SK-N-SH (cell line): ENCODE results near the gene PPARD. TPM values are rescaled to one million over a fixed set of nuclear protein-coding genes. Genes with fewer than 3 reads are reported as not detected.
A peak's percentile ranks its signal among the peaks of the same experiment; 100 is the strongest.

ENCODE experiments used
- CTCF ChIA-PET: fragments of 300-600, 350-600 bp; formaldehyde crosslinking; extraction: SDS; loops from one replicate; lab custom pipeline; 2021; lab: Yijun Ruan, JAX
- POLR2A ChIA-PET: fragments of 350-600 bp; sonication (Branson Sonifier 250); formaldehyde crosslinking; extraction: SDS; loops from one replicate; lab custom pipeline; 2020; ENCODE audit warnings: antibody characterized with exemption, inconsistent platforms; lab: Yijun Ruan, JAX
- DNase-seq: peaks from one replicate; pipeline ENCODE4 v3.0.0; 2012
- H2AFZ ChIP-seq: fragments of 200-600 bp; sonication (generic); 2 replicates; pipeline ENCODE4 v1.8.1; 2016; ENCODE audit warnings: antibody characterized with exemption, mild to moderate bottlenecking, low read depth
- H3F3A ChIP-seq: fragments of 200-600 bp; sonication (generic); replicated peaks from 2 replicates; pipeline ENCODE3; 2016; ENCODE audit warnings: antibody characterized with exemption, mild to moderate bottlenecking; ENCODE audit not compliant: insufficient read depth
- H3K27ac ChIP-seq, 2 experiments: fragments of 200-500 bp in 1 of 2; fragments of 200-600 bp in 1 of 2; sonication (Bioruptor generic) in 1 of 2; sonication (generic), shearing (Covaris generic) in 1 of 2; 2 replicates each; pipeline versions ENCODE4 v1.5.1 to v1.6.1; 2014 to 2016; ENCODE audit warnings: low read depth in 2 of 2, inconsistent platforms in 1 of 2, low read length in 1 of 2, mild to moderate bottlenecking in 1 of 2, mixed read lengths in 1 of 2
- H3K27me3 ChIP-seq: fragments of 200-600 bp; sonication (generic), shearing (Covaris generic); 2 replicates; pipeline ENCODE4 v1.6.1; 2016; ENCODE audit warnings: mixed run types; ENCODE audit not compliant: insufficient read depth
- H3K36me3 ChIP-seq, 2 experiments: fragments of 200-500 bp in 1 of 2; fragments of 200-600 bp in 1 of 2; sonication (Bioruptor generic) in 1 of 2; sonication (generic) in 1 of 2; replicated peaks in 1 of 2; 2 replicates each; pipeline versions ENCODE3 to v1.5.1; 2014 to 2016; ENCODE audit warnings: low read length in 1 of 2, mild to moderate bottlenecking in 1 of 2; ENCODE audit not compliant: insufficient read depth in 2 of 2, control insufficient read depth in 1 of 2
- H3K4me1 ChIP-seq, 2 experiments: fragments of 200-500 bp in 1 of 2; fragments of 200-600 bp in 1 of 2; sonication (Bioruptor generic) in 1 of 2; sonication (generic), shearing (Covaris generic) in 1 of 2; 2 replicates each; pipeline versions ENCODE4 v1.5.1 to v1.6.1; 2014 to 2016; ENCODE audit warnings: low read depth in 1 of 2, low read length in 1 of 2, mixed run types in 1 of 2; ENCODE audit not compliant: insufficient read depth in 2 of 2, control insufficient read depth in 1 of 2
- H3K4me2 ChIP-seq: fragments of 200-600 bp; sonication (generic), shearing (Covaris generic); 2 replicates; pipeline ENCODE4 v1.6.1; 2017; ENCODE audit warnings: mixed run types
- H3K4me3 ChIP-seq, 2 experiments: fragments of 200-500 bp in 1 of 2; fragments of 200-600 bp in 1 of 2; sonication (Bioruptor generic) in 1 of 2; sonication (generic), shearing (Covaris generic) in 1 of 2; 2 replicates each; pipeline versions ENCODE4 v1.5.1 to v1.8.1; 2014 to 2016; ENCODE audit warnings: low read depth in 2 of 2, inconsistent platforms in 1 of 2, low read length in 1 of 2, mild to moderate bottlenecking in 1 of 2, mixed read lengths in 1 of 2, moderate library complexity in 1 of 2
- H3K79me2 ChIP-seq: fragments of 200-600 bp; sonication (generic); 2 replicates; pipeline ENCODE4 v1.8.1; 2017; ENCODE audit warnings: mild to moderate bottlenecking; ENCODE audit not compliant: insufficient read depth
- H3K9ac ChIP-seq: fragments of 200-600 bp; sonication (generic); 2 replicates; pipeline ENCODE4 v1.6.1; 2017; ENCODE audit warnings: mixed run types
- H3K9me2 ChIP-seq: fragments of 200-600 bp; sonication (generic); 2 replicates; pipeline ENCODE4 v1.6.1; 2017; ENCODE audit warnings: mixed run types
- H3K9me3 ChIP-seq: fragments of 200-600 bp; sonication (generic); 2 replicates; pipeline ENCODE4 v1.6.1; 2017; ENCODE audit warnings: mixed run types, mild to moderate bottlenecking, moderate library complexity
- H4K20me1 ChIP-seq: fragments of 200-600 bp; sonication (generic); 2 replicates; pipeline ENCODE4 v1.6.1; 2017; ENCODE audit warnings: mild to moderate bottlenecking, mixed run types; ENCODE audit not compliant: insufficient read depth
- ELF1 ChIP-seq: IDR thresholded peaks from 2 replicates; pipeline ENCODE4 v1.4.0; 2012
- EP300 ChIP-seq, 2 experiments: IDR thresholded peaks; 2 replicates each; pipeline versions ENCODE4 v1.4.0 to v1.6.1; 2012; ENCODE audit warnings: borderline replicate concordance in 1 of 2, low read depth in 1 of 2, low read length in 1 of 2
- FOXJ3 ChIP-seq: sonication (generic); formaldehyde crosslinking; IDR thresholded peaks from 2 replicates; pipeline ENCODE4 v1.5.1; 2020; ENCODE audit warnings: mild to moderate bottlenecking, missing genetic modification reagents
- MEF2A ChIP-seq: IDR thresholded peaks from 2 replicates; pipeline ENCODE4 v1.4.0; 2012; ENCODE audit warnings: low read depth, borderline replicate concordance
- MXI1 ChIP-seq: IDR thresholded peaks from 2 replicates; pipeline ENCODE4 v1.6.1; 2012; ENCODE audit warnings: mild to moderate bottlenecking, low read depth, low read length, improper control_type of control experiment
- NFIC ChIP-seq: IDR thresholded peaks from 2 replicates; pipeline ENCODE4 v1.4.0; 2012; ENCODE audit warnings: borderline replicate concordance
- NRF1 ChIP-seq: IDR thresholded peaks from 2 replicates; pipeline ENCODE4 v1.6.1; 2012; ENCODE audit warnings: low read depth, mild to moderate bottlenecking, low read length
- PBX3 ChIP-seq: IDR thresholded peaks from 2 replicates; pipeline ENCODE4; 2012
- POLR2AphosphoS5 ChIP-seq: IDR thresholded peaks from 2 replicates; pipeline ENCODE4 v1.6.1; 2012; ENCODE audit warnings: low read depth, low read length
- RAD21 ChIP-seq: IDR thresholded peaks from 2 replicates; pipeline ENCODE4 v1.6.1; 2012; ENCODE audit warnings: mild to moderate bottlenecking, low read length
- RCOR1 ChIP-seq: fragments of 150-350 bp; IDR thresholded peaks from 2 replicates; pipeline ENCODE4 v1.6.1; 2017; ENCODE audit warnings: antibody characterized with exemption, low read length
- RXRA ChIP-seq: IDR thresholded peaks from 2 replicates; pipeline ENCODE4 v1.4.0; 2012; ENCODE audit warnings: low read depth, mild to moderate bottlenecking, borderline replicate concordance
- SIN3A ChIP-seq: IDR thresholded peaks from 2 replicates; pipeline ENCODE4 v1.6.1; 2012; ENCODE audit warnings: low read depth, mild to moderate bottlenecking, low read length, moderate library complexity, borderline replicate concordance
- TAF1 ChIP-seq: IDR thresholded peaks from 2 replicates; pipeline ENCODE4 v1.6.1; 2012; ENCODE audit warnings: low read depth, mild to moderate bottlenecking, low read length, moderate library complexity, borderline replicate concordance
- TCF12 ChIP-seq: IDR thresholded peaks from 2 replicates; pipeline ENCODE4 v1.4.0; 2012
- YY1 ChIP-seq: IDR thresholded peaks from 2 replicates; pipeline ENCODE4 v1.4.0; 2012; ENCODE audit warnings: low read depth, mild to moderate bottlenecking
- WGBS: methylation state at CpG from one replicate; pipeline ENCODE4 v1.1.6; 2017; ENCODE audit warnings: low lambda C conversion rate; 5-methylcytosine and 5-hydroxymethylcytosine counted together
- polyA plus RNA-seq, 3 experiments: library from polyadenylated mRNA; depleted of rRNA; stranded (reverse); fragments of >200 nt; gene quantifications; 2 replicates each; pipeline ENCODE4 v1.2.3, GENCODE V29; 2012

The PPARD gene
- polyA plus RNA-seq, 1 of the 3 experiments (the other 2 are of a cell fraction), result 13.3 TPM

- no peaks in the 10 kb centered on the region for H3F3A ChIP-seq
- no peaks in the 10 kb centered on the region for H4K20me1 ChIP-seq
- no peaks in the 10 kb centered on the region for H3K79me2 ChIP-seq
- no peak for DNase-seq
- H3K9me2 ChIP-seq, result no peaks in the 10 kb centered on the region
- no peak overlapping the region for H3K4me2 ChIP-seq
- no peak overlapping the region for H3K27ac ChIP-seq
- H3K27me3 ChIP-seq, result no peaks in the 10 kb centered on the region
- TF ChIP-seq EP300 (IDR thresholded peaks at IDR 0.05; ENCODE audit: borderline replicate concordance in 1 of 2, low read depth in 1 of 2, low read length in 1 of 2) (no peak), MEF2A (no peak), TAF1 (no peak), NRF1 (no peak), NFIC (no peak), FOXJ3 (CRISPR knock-in tag) (no peak)
- H3K36me3 ChIP-seq, result peaks cover 13% of the 10 kb centered on the region in 2 experiments
- no peak overlapping the region for H3K9ac ChIP-seq
- H2AFZ ChIP-seq, result no peak overlapping the region
- no peak overlapping the region for H3K4me3 ChIP-seq
- peaks cover 11% of the 10 kb centered on the region; the same call in 1 of the 2 replicates for H3K9me3 ChIP-seq
- POLR2A ChIA-PET, result no interaction called here
- H3K4me1 ChIP-seq, result peaks cover 0 to 21% of the 10 kb centered on the region in 2 experiments; a peak in 1 of 4 replicates
- CTCF ChIA-PET, result interaction anchor here (0.9 to 1.8 kb wide), 3 partner anchors 11 to 84 kb away, joined by 3 read pairs; no protein-coding TSS in a partner anchor
- 96% methylated on average over 7 of the region's 8 CpGs for WGBS
These were observed 83.7 kb downstream of the PPARD start for GRCh38 chr6:35426074-35426473.

- no peak overlapping the region for H3K9ac ChIP-seq
- H2AFZ ChIP-seq, result no peak overlapping the region
- ChIA-PET POLR2A (no interaction called here), CTCF (interaction anchor here (1.1 to 2.0 kb wide), 3 partner anchors 9 to 85 kb away, joined by 5 to 11 read pairs (median 5); partner anchors contain the start of gene PPARD)
- no peaks in the 10 kb centered on the region for H4K20me1 ChIP-seq
- no peaks in the 10 kb centered on the region for H3K79me2 ChIP-seq
- no peak overlapping the region for H3K4me3 ChIP-seq
- 100% methylated on average over 5 of the region's 5 CpGs for WGBS
- no peaks in the 10 kb centered on the region for H3K9me2 ChIP-seq
- H3F3A ChIP-seq, result no peaks in the 10 kb centered on the region
- H3K27ac ChIP-seq, result peak overlapping the region in 1 of 2 experiments; percentile 66; a peak in 2 of 4 replicates
- no peak for TF ChIP-seq TCF12
- TF ChIP-seq SIN3A, result no peak
- TF ChIP-seq RAD21, result no peak
- no peak for TF ChIP-seq EP300 (IDR thresholded peaks at IDR 0.05; ENCODE audit: borderline replicate concordance in 1 of 2, low read depth in 1 of 2, low read length in 1 of 2)
- TF ChIP-seq MXI1, result no peak
- no peak for TF ChIP-seq YY1
- TF ChIP-seq RCOR1, result no peak
- no peak for TF ChIP-seq PBX3
- no peak for TF ChIP-seq RXRA
- no peak for TF ChIP-seq ELF1
- no peak for TF ChIP-seq POLR2AphosphoS5
- no peak for TF ChIP-seq MEF2A
- 0 out of 2 replicates have a peak overlapping the region, but pooled peaks have one; percentile 44 for H3K4me2 ChIP-seq
- no peaks in the 10 kb centered on the region for H3K27me3 ChIP-seq
- peaks cover 0 to 21% of the 10 kb centered on the region in 2 experiments; a peak in 1 of 4 replicates for H3K4me1 ChIP-seq
- no peak for DNase-seq
- H3K36me3 ChIP-seq, result peaks cover 9 to 13% of the 10 kb centered on the region in 2 experiments
- H3K9me3 ChIP-seq, result peaks cover 11% of the 10 kb centered on the region; the same call in 1 of the 2 replicates
These were observed 85.1 kb downstream of the PPARD start for GRCh38 chr6:35427435-35427834.
